GM19468 (cell line): ENCODE data around the gene CCDC33.

ENCODE experiments used
- ATAC-seq: cut with Tn5 transposase; IDR thresholded peaks from one replicate; pipeline ENCODE4 v1.9.1; 2021; ENCODE audit warnings: mild to moderate bottlenecking, moderate library complexity, moderate number of reproducible peaks; ENCODE audit not compliant: unreplicated experiment; ENCODE audit errors: extremely low read depth

Gene CCDC33

DNA sequence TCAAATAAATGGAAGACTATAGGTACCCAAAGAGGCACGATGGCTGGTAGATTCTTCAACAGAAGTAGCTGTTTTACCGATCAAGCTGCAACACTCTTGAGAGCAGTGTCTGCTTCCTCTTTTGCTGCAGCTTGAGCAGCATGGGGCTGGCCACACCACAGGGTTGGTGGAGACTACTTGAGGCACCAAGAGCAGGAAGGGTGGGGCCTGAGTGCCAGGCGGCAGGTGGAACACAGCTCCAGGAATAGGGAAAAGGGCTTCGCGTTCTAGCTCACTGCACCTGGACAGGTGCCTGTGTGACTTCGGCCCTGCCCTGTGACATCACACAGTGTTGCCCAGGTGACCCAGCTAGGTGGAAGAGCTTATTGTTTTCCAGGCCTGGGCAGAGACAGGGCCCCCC is at the start of gene CCDC33:
Gene CCDC33 (plus strand): TSS at position 365 of the 400 bp plus-strand sequence. CDS start 394 bp downstream, outside the sequence.
- ATAC-seq = no peak

- no peak for ATAC-seq
These were observed 47.9 kb upstream of the CCDC33 start for GRCh38 chr15:74188216-74188615.

GRCh38 chr15:74191798-74192197 is 44.3 kb upstream of the CCDC33 start:
- ATAC-seq = no peak

- ATAC-seq = no peak
These were observed 43.4 kb upstream of the CCDC33 start for GRCh38 chr15:74192751-74193150.

DNA sequence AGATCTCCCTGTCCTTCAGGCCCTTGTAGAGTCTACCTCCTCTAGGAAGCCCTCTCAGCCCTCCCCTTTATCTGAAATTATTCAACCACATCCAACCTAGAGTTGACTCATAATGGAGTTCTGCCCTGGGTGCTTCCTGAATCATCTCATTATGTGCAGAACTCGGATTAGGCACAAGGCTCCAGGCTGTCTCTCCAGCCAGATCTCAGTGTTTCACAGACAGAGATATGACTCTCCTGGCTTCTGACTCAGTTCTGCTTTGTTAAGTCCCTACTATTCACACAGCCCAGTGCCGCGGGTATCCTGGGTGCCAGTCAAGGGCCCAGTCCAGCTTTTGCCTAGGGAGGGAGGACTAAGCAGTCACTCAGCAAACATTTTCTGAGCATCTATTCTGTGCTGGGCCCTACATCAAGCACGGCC is 42.8 kb upstream of the CCDC33 start:
- no peak for ATAC-seq

DNA sequence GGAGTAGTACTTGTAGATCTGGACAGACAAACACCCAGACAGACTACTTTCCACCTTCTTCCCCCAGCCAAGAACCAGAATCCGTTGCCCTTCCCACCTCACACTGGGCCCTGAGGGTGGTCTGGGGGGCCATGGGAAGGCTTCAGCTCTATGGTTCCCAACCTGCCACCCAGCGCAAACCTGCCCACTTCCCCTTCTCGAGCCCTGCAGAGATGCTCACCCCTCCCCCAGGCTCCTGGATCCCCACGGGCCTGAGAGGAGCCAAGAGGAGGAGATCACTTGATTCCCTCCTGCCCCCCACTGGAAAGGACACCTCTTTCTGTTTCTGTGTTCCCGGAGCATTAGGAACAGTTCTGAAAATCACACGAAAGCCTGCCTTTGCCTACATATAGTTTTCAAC is 42.2 kb upstream of the CCDC33 start:
- no peak for ATAC-seq

DNA sequence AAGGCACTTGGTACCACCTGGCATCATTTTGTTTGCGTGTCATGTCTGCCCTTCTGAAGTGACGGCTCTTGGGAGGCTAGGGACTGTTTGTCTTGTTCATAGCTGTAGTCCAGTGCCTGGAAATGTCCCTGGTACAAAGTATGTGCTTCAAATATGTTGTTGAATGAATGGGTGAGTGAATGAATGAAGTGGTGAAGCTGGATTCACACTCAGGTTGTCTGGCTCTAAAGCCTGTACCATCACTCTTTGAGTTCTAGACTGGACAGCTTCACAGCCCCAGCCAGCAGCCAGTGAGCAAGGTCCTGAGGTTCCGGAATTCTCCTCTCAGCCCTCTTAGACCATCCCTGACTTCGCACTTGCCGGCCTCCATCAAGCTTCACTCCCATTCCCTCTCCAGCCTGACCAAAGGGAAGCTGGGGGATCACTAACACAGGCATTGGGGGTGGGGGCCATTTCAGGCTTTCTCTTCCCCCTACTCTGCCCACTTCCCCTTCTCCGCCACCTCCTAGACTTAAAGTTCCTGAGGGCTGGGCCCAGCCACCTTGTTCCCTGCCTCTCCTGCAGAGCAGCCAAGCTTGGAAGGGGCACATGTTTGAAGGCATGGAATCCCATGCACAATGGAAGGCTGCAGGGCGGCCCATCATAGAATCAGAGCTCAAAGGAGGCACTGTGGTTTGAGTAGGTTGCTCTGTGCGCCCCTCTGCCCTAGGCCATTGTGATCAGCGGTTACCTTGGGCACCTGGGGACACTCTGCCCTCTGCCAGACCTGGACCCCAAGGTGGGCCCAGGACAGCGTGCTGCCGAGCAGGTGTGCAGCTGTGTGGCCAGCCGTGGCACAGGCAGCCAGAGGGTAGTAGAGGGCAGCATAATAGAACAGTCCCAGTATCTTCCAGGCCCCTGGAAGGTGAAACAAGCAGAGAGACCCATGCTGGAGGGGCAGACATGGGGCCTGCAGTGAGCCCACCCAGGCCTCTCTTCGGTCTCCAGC is 41.3 kb upstream of the CCDC33 start:
- no peak for ATAC-seq

DNA sequence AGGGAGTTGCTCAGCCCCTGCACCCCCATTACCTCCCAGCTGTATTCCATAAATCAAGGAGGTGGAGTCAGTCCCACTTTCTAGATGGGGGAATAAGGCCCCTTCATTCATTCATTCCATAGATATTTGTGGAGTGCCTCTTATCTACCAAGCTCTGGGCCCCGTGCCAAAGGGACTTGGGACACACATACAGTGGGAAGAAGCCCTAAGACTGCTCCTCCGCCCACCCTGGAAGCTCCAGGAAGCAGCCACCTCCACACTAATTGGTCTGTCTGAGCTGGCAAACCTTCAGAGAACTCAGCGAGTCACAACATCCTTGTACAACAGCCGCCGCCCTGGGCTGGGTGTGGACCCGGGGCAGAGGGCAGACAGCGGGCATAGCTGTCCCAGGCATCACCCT is 40.0 kb upstream of the CCDC33 start:
- ATAC-seq = no peak

GRCh38 chr15:74197176-74197965 is 38.8 kb upstream of the CCDC33 start:
- ATAC-seq = no peak

DNA sequence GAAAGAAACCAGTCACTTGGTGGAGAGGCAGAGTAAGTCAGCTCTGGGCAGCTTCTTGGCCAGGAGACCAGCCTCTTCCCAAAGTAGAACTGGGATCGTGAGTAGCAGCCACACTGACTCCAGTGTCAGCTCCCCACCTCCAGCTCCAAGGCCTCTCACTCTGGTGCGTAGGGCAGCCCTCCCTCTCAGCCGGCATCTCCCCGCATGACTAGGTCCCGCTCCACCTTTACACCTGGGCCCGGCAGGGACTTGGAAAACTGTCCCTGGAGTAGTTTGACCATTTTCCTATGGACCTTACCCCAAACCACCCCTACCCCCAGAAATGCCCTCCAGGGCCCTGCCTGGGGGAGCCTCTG is 36.9 kb upstream of the CCDC33 start:
- no peak for ATAC-seq

- ATAC-seq = no peak
These were observed 35.7 kb upstream of the CCDC33 start for GRCh38 chr15:74200412-74200815.

GRCh38 chr15:74200871-74201419 is 35.2 kb upstream of the CCDC33 start:
- ATAC-seq = no peak

GRCh38 chr15:74201710-74202420 is 34.3 kb upstream of the CCDC33 start:
- no peak for ATAC-seq

DNA sequence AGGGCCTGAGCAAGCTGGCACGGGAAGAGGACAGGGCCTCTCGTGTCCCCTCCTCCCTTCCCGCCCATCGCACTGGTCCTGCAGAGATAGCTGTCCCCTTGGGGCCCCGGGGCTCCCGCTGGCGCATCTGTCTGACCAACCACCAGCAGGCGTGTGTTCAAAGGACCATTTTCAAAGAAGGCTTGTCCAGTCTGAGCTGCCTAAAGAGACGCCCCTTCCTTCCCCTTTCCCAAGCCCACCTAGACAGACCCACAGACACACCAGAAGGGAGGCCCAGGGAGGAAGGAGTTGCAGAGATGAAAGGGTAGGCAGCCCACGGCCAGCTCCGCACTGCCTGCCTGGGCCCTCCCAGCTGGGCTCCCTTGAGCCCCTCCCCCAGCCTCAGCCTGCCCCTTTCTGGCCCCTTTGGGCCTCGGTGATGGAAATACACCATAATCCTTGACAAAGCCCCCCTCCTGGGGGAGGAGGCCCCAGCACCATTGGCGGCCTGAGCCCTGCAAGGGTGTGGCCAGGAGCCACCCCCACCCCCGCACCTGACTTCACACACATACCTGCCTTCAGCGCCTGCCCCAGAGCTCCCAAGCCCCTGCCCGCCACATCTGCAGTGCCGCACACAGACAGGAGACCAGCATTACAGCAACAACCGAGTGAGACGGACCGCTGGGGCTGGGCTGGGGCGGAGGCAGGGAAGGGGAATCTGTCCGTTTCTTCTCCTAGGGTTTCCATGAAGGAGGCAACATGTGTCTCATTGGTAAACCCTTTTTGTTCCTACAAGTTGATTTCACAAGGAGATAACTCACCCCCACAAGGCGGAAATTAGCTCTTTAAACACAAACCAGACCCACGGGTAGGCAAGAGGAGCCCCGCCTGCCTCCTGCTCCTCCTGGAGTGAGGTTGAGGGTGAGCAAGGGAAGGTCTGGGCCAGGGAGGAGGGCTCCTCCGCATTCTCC is 33.4 kb upstream of the CCDC33 start, which contains the start of gene STRA6:
Gene STRA6 (minus strand): TSS at position 336 of the 950 bp plus-strand sequence. CDS start 520 bp downstream, outside the sequence.
- no peak for ATAC-seq

DNA sequence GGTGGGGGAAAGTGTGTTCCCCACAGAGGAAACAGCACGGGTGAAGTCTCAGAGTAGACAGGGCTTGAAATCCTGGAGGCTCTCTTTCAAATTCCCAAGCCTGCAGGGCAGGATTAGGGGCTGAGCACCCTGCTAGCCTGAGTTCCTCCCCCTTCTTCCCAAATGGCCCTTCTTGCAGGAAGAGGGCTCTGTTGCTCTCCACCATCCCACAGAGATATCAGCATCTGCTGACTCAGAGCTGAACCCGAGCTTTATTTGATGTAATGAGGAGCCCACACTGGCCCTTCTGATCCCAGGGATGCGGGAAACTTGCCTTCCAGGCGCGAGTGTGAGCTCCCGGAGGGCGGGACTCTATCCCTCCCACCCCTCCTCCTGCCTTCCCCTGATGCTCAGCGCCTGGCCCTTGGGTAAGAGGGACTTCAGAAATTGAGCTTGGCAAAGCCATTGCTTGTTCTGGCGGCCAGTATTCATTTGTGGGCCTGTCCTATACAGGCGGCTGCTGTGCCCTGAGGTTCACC is 32.2 kb upstream of the CCDC33 start:
- no peak for ATAC-seq

DNA sequence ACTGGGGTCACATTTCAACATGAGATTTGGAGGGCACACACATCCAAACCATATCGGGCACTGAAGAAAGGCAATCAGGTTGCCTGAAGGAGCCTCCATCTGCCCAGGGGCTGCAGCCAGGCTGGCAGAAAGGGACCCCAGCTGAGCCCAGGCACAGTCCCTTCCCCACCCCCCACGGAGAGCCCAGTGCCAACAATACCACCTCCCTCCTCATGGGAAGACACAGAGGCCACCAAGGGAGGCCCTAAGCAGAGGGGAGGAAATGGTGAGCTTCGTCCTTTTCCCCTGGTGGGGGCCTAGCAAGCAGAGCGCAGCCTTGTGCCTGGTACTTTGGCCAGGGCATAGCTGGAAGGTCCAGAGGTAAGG is 30.6 kb upstream of the CCDC33 start:
- ATAC-seq = no peak

DNA sequence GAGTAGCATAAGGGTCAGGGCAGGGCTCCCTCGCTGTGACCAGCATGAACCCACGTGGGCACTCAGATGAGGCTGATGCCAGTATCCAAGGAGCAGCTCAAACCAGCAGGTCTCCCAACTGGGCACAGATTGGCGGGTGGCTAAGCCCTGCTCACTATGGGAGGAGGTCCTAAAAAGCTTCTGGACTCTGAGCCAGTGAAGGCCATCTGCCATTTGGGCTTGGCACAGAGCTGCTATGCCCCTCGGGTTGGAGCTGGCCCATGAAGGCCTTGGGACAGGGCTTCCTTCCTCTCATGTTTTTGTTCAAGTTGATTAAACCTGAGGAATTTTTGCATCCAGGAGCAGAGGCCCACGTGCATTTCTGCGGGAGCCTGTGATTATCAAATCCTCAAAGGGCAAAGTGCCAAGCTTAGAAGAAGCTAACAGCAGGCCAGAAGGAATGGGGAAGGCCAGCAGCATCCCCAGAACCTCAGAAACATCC is 29.3 kb upstream of the CCDC33 start:
- ATAC-seq = no peak

DNA sequence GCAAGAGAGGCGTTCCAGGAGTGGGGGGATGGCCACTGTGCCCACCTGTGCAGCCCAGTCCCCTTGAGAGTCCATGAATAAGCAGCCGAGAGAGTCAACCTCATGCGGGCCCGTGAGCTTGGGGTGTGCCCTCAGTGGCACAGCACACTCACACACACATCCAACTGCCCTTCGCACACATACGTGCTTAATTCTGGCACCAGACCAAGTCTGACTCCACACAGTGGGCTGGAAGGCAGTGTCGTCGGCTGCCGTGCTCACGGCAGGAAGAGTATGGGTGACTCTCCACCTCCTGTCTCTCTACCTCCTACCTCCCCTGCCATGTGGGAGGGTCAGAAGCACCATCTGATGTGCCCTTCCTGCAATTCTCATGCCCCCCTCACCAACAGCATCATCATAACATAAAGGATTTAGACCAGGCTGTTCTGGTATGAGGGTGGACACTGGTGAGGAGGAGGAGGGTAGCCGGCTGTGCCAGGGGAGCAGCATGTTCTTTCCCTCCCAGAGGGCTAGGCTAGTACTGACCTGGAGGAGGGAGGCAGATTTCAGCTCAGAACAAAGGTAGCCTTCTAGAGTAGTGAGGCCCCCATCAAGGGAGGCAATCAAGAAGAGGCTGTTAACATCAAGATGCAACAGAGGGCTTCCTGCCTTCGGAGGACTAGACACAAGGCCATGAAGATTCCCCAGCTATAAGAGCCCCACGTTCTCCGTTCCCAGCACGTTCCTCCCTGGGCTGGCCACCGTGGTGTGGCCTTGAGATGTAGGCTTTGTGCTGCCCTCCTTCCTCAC is 28.3 kb upstream of the CCDC33 start:
- no peak for ATAC-seq
